T-helper 1 cell treated with Interleukin-12 subunit alpha and Interleukin-12 subunit beta and Interleukin-4 antibody, amounts not matched to agents 30 μg/mL and 1 μg/mL, for 36 hours (primary cell): Measurements from ENCODE around the gene TSSK3.
A peak's percentile ranks its signal among the peaks of the same experiment; 100 is the strongest.

ENCODE experiments used
- H3K27ac Mint-ChIP-seq: one replicate; pipeline ENCODE4 v1.8.0; 2021; ENCODE audit warnings: mild to moderate bottlenecking, mixed read lengths
- H3K27me3 Mint-ChIP-seq: one replicate; pipeline ENCODE4 v1.8.0; 2021; ENCODE audit warnings: low read depth, mixed read lengths
- H3K36me3 Mint-ChIP-seq: one replicate; pipeline ENCODE4 v1.8.0; 2021; ENCODE audit warnings: low read depth, mixed read lengths
- H3K4me1 Mint-ChIP-seq: one replicate; pipeline ENCODE4 v1.8.0; 2021; ENCODE audit warnings: low read depth, mixed read lengths
- H3K4me3 Mint-ChIP-seq: one replicate; pipeline ENCODE4 v1.8.0; 2021; ENCODE audit warnings: mild to moderate bottlenecking, moderate library complexity, mixed read lengths
- H3K9me3 Mint-ChIP-seq: one replicate; pipeline ENCODE4 v1.8.0; 2021; ENCODE audit warnings: mixed read lengths

Gene TSSK3

DNA sequence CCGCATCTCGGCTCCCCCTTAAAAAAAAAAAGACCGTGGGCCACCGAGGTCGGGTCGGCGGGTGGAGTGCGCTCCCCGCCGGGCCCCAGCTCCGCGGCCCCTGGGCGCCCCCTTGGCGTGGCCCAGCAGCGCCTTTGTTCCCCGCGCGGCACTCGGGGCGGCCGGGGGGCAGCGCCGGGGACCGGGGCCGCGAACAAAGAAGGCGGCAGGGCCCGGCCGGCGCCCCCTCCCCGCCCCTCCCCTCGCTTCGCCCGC lies 26.9 kb upstream of the TSSK3 start:
- Mint-ChIP-seq H3K9me3 (no peaks in the 10 kb centered on the region), H3K4me3 (no peak overlapping the region), H3K27me3 (no peaks in the 10 kb centered on the region), H3K36me3 (peaks cover 26% of the 10 kb centered on the region), H3K4me1 (peaks cover 39% of the 10 kb centered on the region), H3K27ac (no peak overlapping the region)

DNA sequence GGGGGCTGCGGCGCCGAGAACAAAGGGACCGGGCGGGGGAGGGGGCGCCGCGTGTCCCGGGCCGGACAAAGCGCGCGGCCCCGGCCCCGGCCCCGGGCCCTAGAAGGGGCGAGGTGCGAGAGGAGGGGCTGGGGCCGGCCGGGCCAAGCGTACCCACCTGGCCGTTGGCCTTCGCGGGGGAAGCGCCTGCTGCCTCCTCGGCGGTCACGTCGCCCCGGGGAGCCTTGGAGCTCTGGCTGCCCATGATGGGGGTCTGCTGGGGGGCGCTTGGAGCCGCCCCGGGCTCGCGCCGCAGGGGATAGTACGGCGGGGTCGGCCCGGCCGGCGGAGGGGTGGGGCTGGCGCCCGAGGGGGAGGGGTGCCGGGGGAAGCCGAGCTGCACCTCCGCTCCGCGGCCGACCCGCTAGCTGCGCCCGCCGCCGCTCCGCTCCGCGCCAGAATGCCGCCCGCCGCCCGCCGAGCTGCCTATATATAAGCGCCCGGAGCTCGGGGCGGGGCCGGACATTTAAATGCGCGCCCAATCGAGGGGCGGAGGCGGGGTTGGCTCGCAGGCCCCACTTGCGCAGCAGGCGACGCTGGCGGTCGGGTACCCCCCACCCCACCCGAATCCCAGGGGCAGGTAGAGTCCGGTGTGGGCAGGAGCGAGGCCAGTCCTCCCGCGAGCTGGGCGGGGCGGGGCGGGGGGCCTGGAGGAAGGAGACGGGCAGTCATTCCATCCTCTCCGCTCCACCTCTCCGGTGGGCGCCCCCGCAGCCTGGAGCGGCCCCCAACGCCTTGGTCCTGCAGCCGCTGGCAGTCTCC lies 26.3 kb upstream of the TSSK3 start, which contains the start of gene MARCKSL1:
Gene MARCKSL1, minus strand, starts transcription at position 444 of the 801 bp plus-strand sequence. Its CDS starts 200 bp downstream, at position 244.
- H3K4me1 Mint-ChIP-seq: peaks cover 39% of the 10 kb centered on the region
- H3K27ac Mint-ChIP-seq: peak within 1 kb of the TSS; percentile 61
- H3K27me3 Mint-ChIP-seq: no peaks in the 10 kb centered on the region
- H3K9me3 Mint-ChIP-seq: no peaks in the 10 kb centered on the region
- peaks cover 21% of the 10 kb centered on the region for H3K36me3 Mint-ChIP-seq
- peak within 1 kb of the TSS; percentile 87 for H3K4me3 Mint-ChIP-seq

DNA sequence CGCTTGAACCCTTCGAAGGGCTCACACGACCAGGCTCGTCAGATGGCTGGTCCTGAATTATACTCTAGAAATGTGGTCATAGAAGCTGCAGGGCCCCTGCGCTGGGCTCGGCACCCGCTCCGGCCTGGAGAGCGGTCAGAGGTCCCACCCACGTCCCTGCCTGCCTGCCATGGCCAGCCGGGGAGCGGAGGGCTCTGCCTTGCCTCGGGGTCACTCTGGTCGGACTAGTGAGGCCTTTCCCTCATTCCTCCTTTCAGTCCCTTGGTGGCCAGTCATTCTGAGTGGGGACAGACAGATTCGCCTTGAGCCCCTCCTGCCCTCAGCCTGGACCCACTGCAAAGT lies 25.8 kb upstream of the TSSK3 start:
- H3K9me3 Mint-ChIP-seq: no peaks in the 10 kb centered on the region
- peaks cover 15% of the 10 kb centered on the region for H3K36me3 Mint-ChIP-seq
- no peaks in the 10 kb centered on the region for H3K27me3 Mint-ChIP-seq
- H3K4me3 Mint-ChIP-seq: peak overlapping the region; percentile 58
- H3K4me1 Mint-ChIP-seq: peaks cover 39% of the 10 kb centered on the region
- no peak overlapping the region for H3K27ac Mint-ChIP-seq

DNA sequence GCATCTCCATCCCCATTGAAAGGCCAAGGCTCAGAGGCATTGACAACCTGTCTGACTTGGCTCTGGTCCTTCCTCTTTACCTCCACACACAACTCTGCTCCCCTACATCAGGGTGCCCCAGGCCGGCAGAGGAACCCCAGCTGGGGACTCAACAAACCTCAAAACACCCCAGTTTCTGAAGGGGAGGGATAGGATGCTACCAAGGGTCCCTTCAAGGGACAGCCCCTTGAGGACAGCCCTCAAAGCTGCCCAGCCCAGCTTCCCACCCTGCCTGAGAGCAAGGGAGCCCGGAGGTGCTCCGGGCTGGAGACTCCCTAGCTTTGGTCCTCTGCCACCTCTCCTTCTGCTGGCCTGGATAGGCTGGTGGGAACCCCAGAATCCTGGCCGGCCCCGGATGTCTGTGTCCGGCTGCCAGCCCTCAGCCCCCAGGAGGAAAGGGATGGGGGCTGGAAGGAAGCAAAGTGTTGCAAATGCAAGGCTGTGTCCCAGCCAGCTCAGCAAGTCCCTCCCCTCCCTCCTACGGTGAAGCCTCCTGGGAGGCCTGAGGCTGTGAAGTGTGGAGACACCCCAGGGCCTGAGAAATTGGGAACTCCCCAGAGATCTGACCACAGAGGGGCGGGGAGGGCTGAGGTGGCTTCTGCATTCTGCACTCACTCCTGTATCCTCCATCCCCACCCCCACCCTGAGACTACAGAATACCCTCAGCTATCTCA lies 25.2 kb upstream of the TSSK3 start:
- Mint-ChIP-seq H3K36me3 (peaks cover 9% of the 10 kb centered on the region), H3K9me3 (no peaks in the 10 kb centered on the region), H3K4me1 (peaks cover 41% of the 10 kb centered on the region), H3K27me3 (no peaks in the 10 kb centered on the region), H3K4me3 (peak overlapping the region; percentile 58), H3K27ac (peak overlapping the region; percentile 28)

DNA sequence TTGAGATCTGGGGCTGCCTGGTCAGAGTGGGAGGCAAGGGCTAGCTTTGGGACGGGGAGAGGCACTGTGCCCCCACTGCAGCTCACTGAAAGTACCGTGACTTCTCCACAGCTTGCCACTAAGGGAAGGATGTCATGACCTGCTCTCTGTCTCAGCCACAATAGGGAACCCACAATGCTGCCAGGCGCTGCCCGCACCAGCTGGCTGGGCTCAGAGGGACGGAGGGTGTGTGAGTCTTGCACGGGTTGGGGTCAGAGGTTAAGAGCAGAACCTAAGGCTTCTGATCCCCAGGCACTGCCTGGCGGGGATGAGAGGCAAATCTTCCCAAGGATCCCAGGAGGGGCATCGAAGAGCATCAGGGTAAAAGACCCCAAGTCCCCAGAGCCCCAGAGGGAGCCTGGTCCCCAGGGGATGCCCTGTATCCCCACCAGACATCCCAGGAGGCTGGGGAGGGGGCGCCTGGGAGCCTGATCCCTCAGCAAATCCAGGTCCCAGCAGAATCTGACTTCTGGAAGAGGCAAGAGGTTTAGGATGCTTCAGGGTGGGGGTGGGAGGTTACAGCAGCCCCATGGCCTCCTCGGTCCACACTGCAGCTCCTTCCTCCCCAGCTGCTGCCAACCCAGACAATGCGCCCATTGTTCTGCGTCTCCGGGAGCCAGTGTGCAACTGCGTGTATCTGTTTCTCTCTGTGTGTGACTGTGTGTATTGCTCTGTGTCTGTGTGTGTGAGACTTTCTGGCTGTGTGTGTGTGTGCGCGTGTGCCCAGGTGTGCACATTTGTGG lies 24.3 kb upstream of the TSSK3 start:
- no peaks in the 10 kb centered on the region for H3K27me3 Mint-ChIP-seq
- peak overlapping the region; percentile 53 for H3K27ac Mint-ChIP-seq
- H3K4me3 Mint-ChIP-seq: peak overlapping the region; percentile 41
- H3K36me3 Mint-ChIP-seq: peaks cover 6% of the 10 kb centered on the region
- H3K4me1 Mint-ChIP-seq: peaks cover 46% of the 10 kb centered on the region
- H3K9me3 Mint-ChIP-seq: no peaks in the 10 kb centered on the region

DNA sequence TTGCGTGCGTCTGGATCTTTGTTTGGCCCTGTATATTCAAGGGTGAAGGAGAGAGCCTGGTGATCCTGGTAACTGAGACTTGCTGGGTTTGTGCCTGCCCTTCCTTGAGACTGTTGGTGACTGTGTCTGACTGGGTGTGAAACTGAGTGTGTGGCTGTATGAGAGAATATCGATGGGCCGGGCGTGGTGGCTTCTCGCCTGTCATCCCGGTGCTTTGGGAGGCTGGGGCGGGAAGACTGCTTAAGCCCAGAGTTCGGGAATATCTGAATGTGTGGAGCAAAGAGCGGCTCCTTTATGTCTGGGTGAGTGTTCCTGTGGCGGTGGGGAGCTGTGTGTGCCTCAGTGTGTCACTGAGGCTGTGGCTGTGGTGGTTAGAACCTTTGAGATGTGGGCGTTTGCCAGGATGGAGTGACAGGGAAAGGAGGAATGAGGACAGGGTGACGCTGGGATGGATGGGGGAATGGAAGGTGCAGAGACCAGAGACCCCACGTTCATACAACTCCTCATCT lies 23.6 kb upstream of the TSSK3 start:
- Mint-ChIP-seq H3K9me3 (no peaks in the 10 kb centered on the region), H3K27me3 (peaks cover 4% of the 10 kb centered on the region), H3K36me3 (peaks cover 2% of the 10 kb centered on the region), H3K4me1 (peaks cover 42% of the 10 kb centered on the region), H3K27ac (no peak overlapping the region), H3K4me3 (no peak overlapping the region)

DNA sequence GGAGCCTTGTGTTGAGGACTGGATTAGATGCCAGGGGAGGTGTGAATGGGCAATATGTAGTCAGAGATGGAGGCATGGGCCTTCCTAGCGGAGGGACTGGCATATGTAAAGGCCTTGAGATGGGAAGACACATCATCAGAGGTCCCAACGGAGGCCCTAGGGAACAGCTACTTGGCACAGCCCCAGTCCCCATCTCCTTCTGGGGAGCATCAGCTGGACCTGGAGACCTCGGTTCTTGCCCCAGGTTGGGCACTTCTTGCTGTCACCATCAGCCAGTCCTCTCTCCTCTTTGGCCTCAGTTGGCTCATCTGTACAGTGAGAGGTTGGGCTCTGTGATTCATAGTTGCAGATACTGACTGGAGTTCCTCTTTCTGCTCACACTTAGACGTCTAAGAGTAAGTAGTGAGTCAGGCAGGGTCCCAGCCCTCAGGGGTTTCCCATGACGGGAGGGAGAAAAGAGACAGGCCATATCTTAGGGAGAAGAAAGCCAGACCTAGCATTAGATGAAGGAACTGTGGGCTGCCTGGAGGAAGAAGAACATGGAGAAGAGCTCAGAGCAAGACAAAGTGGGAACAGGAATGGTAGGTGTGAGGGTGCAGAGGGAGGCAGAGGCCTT lies 22.9 kb upstream of the TSSK3 start:
- H3K4me1 Mint-ChIP-seq: peaks cover 35% of the 10 kb centered on the region
- no peaks in the 10 kb centered on the region for H3K36me3 Mint-ChIP-seq
- no peak overlapping the region for H3K4me3 Mint-ChIP-seq
- H3K27me3 Mint-ChIP-seq: peaks cover 4% of the 10 kb centered on the region
- H3K9me3 Mint-ChIP-seq: no peaks in the 10 kb centered on the region
- H3K27ac Mint-ChIP-seq: peak overlapping the region; percentile 28

DNA sequence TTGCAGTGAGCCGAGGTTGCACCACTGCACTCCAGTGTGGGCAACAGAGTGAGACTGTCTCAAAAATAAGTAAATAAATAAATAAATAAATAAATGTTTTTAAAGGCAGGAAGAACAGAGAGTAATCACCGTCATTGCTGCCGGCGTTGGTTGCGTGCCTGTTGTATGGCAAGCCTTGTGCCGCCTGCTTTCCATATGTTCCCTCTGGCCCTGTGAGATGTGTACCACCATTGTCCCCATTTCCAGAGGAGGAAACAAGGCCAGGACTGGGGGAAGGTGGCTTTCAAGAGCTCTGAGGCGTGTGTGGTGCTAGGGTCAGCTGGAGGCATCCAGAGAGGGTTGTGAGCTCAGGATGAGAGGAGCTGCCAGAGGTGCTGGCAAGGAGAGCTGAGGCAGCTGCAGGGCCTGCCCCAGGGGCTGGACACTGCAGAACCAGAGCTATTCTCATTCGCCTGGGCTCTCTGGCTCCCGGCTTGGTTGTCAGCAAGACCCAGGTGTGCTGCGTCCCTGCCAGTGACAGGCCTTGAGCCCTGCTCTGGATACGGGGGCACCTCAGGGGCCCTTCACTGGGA lies 21.1 kb upstream of the TSSK3 start:
- Mint-ChIP-seq H3K4me1 (peaks cover 35% of the 10 kb centered on the region), H3K4me3 (no peak overlapping the region), H3K27ac (no peak overlapping the region), H3K9me3 (no peaks in the 10 kb centered on the region), H3K36me3 (no peaks in the 10 kb centered on the region), H3K27me3 (peaks cover 9% of the 10 kb centered on the region)

DNA sequence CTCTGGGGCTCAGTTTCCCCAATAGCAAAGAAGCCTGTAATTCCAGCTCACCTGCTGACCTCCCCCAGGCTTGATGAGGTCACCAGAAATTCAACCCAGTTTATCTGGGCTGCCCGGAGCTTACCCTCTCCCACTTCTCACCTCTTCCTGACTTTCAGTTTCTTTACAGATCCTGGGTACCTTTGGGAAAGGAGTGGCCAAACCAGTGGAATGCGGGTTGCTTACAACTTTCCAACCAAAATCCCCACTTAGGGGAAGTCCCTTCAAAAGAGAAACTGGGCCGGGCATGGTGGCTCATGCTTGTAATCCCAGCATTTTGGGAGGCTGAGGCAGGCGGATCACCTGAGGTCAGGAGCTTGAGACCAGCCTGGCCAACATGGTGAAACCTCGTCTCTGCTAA lies 20.4 kb upstream of the TSSK3 start:
- Mint-ChIP-seq H3K9me3 (no peaks in the 10 kb centered on the region), H3K36me3 (no peaks in the 10 kb centered on the region), H3K27ac (no peak overlapping the region), H3K27me3 (peaks cover 9% of the 10 kb centered on the region), H3K4me3 (no peak overlapping the region), H3K4me1 (peaks cover 34% of the 10 kb centered on the region)

DNA sequence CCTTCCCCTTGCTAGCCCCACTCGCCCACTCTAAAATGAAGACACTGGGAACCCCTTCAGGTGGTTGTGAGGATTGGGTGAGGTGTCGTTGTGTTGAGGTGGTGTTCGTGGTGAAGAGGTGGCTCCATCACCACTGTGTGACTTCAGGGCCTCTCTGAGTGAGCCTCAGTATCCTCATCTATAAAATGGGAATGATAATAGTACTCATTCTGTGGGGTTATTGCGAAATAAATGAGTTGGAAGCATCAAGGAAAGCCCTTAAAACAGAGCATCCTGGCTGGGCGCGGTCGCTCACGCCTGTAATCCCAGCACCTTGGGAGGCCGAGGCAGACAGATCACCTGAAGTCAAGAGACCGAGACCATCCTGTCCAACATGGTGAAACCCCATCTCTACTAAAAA lies 19.6 kb upstream of the TSSK3 start:
- Mint-ChIP-seq H3K4me3 (no peak overlapping the region), H3K9me3 (no peaks in the 10 kb centered on the region), H3K36me3 (no peaks in the 10 kb centered on the region), H3K27ac (peak overlapping the region; percentile 71), H3K27me3 (peaks cover 9% of the 10 kb centered on the region), H3K4me1 (peaks cover 27% of the 10 kb centered on the region)

DNA sequence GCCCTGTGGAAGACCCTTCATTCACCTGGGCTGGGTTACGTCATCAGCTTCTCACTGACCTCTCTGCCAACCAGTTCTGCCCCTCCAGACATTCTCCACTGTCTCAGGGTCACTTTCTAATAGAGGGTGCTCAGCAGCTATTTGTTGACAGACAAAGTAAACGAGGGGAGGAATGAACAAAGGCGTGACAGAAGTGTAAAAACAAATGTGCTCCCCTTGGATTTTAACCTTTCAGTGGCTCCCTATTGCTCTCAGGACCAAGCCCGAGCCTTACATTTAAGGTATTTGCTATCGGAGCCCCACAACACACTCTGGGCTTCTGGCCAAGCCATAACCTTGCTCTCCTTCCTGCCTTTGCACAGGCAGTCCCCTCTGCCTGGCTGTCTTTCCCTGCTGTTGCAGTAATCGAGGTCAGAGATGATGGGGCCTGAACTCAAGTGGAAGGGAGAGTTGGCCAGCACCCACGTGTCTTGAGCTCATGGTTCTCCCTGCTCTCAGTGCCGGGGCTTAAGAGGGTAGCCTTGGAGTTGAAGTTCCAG lies 17.0 kb upstream of the TSSK3 start:
- no peaks in the 10 kb centered on the region for H3K36me3 Mint-ChIP-seq
- H3K9me3 Mint-ChIP-seq: no peaks in the 10 kb centered on the region
- H3K27ac Mint-ChIP-seq: no peak overlapping the region
- peaks cover 9% of the 10 kb centered on the region for H3K27me3 Mint-ChIP-seq
- H3K4me3 Mint-ChIP-seq: no peak overlapping the region
- peaks cover 31% of the 10 kb centered on the region for H3K4me1 Mint-ChIP-seq

DNA sequence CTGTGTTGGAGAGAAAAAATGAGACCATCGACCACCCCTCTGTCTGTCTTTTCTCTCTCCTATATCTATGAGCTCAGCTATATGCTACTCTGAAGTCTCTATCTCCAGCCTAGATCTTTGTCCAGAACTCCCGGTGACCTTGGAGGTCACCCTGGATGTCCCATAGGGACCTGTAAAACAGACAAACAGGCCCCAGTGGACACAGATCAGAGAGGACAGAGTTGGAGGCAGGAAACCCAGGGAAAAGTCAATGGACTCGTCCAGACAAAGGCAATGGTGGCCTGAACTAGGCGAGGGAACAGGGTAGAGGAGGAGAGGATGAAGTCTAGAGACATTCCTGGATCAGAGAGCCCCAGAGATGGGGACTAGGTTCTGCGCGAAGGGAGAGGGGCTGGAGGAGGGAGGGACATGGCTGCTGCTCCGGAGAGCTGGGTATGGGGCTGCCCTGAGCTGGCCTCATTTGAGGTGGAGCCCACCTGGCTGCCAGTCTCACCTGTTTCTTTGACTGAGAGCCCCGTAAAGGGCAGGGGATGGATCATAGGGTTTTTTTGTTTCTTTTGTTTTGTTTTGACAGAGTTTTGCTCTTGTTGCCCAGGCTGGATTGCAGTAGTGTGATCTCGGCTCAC lies 15.7 kb upstream of the TSSK3 start:
- Mint-ChIP-seq H3K27me3 (peaks cover 9% of the 10 kb centered on the region), H3K9me3 (no peaks in the 10 kb centered on the region), H3K4me3 (no peak overlapping the region), H3K4me1 (peaks cover 35% of the 10 kb centered on the region), H3K36me3 (no peaks in the 10 kb centered on the region), H3K27ac (no peak overlapping the region)

DNA sequence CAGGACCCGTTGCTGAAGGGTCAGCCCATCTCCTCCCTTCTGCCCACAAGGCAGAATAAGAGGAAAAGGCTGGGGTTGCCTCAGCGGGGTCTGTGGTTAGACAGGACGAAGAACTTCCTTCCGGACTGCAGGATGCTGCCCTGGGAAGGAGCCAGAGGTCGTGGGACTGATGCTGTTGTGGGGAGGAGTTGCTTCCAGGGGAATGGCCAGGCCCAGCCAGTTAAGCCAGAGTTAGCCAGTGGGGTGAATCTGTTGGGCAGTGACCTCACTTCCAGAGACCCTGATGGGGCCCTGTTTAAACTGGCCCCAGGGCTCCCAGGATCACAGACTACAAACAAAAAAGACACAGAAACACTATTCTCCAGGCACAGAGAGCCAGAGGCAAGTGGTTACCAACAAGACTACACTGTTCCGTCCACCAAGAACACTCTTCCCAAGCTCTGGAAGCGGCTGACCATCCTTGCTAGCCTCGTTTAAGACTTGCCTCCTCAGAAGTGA lies 13.1 kb upstream of the TSSK3 start:
- Mint-ChIP-seq H3K27me3 (peaks cover 6% of the 10 kb centered on the region), H3K27ac (no peak overlapping the region), H3K4me3 (peak overlapping the region; percentile 17), H3K36me3 (no peaks in the 10 kb centered on the region), H3K9me3 (no peaks in the 10 kb centered on the region), H3K4me1 (peaks cover 32% of the 10 kb centered on the region)
